Endodermal cell (in vitro differentiated cells): Measurements from ENCODE around the gene BRI3BP. TPM values are rescaled to one million over a fixed set of nuclear protein-coding genes. Genes with fewer than 3 reads are reported as not detected.

Experiments
- DNase-seq: peaks from one replicate; pipeline ENCODE4 v3.0.0-alpha.2; 2017
- H3K27ac ChIP-seq: 2 replicates; pipeline ENCODE4 v1.5.1; 2013; ENCODE audit warnings: mild to moderate bottlenecking, low read depth, low read length, moderate library complexity
- H3K27me3 ChIP-seq: 2 replicates; pipeline ENCODE4 v1.6.1; 2013; ENCODE audit warnings: mild to moderate bottlenecking, low read length, moderate library complexity; ENCODE audit not compliant: insufficient read depth, control insufficient read depth, poor library complexity, severe bottlenecking
- H3K36me3 ChIP-seq: 2 replicates; pipeline ENCODE4 v1.7.0; 2013; ENCODE audit warnings: mild to moderate bottlenecking, low read length, moderate library complexity; ENCODE audit not compliant: control insufficient read depth, insufficient read depth
- H3K4me1 ChIP-seq: one replicate; pipeline ENCODE4 v1.7.0; 2013; ENCODE audit warnings: low read length; ENCODE audit not compliant: control insufficient read depth, insufficient read depth
- H3K4me3 ChIP-seq: 2 replicates; pipeline ENCODE4 v1.5.1; 2013; ENCODE audit warnings: mild to moderate bottlenecking, low read length, moderate library complexity
- H3K9ac ChIP-seq: 2 replicates; pipeline ENCODE4 v1.6.1; 2013; ENCODE audit warnings: mild to moderate bottlenecking, low read length, moderate library complexity; ENCODE audit not compliant: poor library complexity, severe bottlenecking; ENCODE audit errors: extremely low read depth
- H3K9me3 ChIP-seq: 2 replicates; pipeline ENCODE4 v1.6.1; 2013; ENCODE audit warnings: mild to moderate bottlenecking, low read length, moderate library complexity; ENCODE audit not compliant: control insufficient read depth
- H3K27ac Mint-ChIP-seq: 2 replicates; pipeline ENCODE4 v1.8.0; 2020; ENCODE audit warnings: mixed read lengths
- H3K27me3 Mint-ChIP-seq: 2 replicates; pipeline ENCODE4 v1.8.0; 2021; ENCODE audit warnings: mild to moderate bottlenecking, mixed read lengths; ENCODE audit not compliant: insufficient read depth
- H3K36me3 Mint-ChIP-seq: 2 replicates; pipeline ENCODE4 v1.8.0; 2020; ENCODE audit warnings: low read depth, mixed read lengths
- H3K4me1 Mint-ChIP-seq: 2 replicates; pipeline ENCODE4 v1.8.0; 2020; ENCODE audit warnings: mixed read lengths
- H3K4me3 Mint-ChIP-seq: 2 replicates; pipeline ENCODE4 v1.8.0; 2020; ENCODE audit warnings: mild to moderate bottlenecking, moderate library complexity, mixed read lengths
- H3K9me3 Mint-ChIP-seq: 2 replicates; pipeline ENCODE4 v1.8.0; 2020; ENCODE audit warnings: mild to moderate bottlenecking, mixed read lengths
- WGBS, 2 experiments: methylation state at CpG; one replicate each; pipeline versions ENCODE4 v1.1.5 to v1.1.7; 2013; ENCODE audit warnings: missing lambda C conversion rate in 2 of 2, mixed read lengths in 1 of 2; ENCODE audit not compliant: insufficient coverage in 1 of 2, insufficient read length in 1 of 2; 5-methylcytosine and 5-hydroxymethylcytosine counted together
- total RNA-seq, 2 donors: library from RNA; stranded (reverse); fragmentation: NEBNext Ultra II Directional in 1 of 2; extraction: Animal tissue kit (Norgen Biotek cat#: 25700) in 1 of 2; gene quantifications; 2 replicates in 1 of 2; 3 replicates in 1 of 2; pipeline ENCODE4 v1.2.1, GENCODE V29; 2021
- TF ChIP-seq, protein P1 (sequence below): fragments of 200-600 bp; sonication (generic); conservative IDR thresholded peaks from 2 replicates; pipeline ENCODE4 v1.5.0; 2021; ENCODE audit warnings: antibody characterized with exemption, mild to moderate bottlenecking

The BRI3BP gene
- total RNA-seq, 2 donors from 2014 or later: 10.5 to 16.0 TPM

GRCh38 chr12:125032466-125033152, 39.2 kb downstream of the BRI3BP start:
- DNase-seq: peak; percentile 65
- Histone ChIP-seq H3K9ac (peak overlapping the region; percentile 36), H3K4me1 (peaks cover 3% of the 10 kb centered on the region), H3K27me3 (no peaks in the 10 kb centered on the region), H3K9me3 (peaks cover 7% of the 10 kb centered on the region), H3K36me3 (no peaks in the 10 kb centered on the region), H3K27ac (peak overlapping the region; percentile 41), H3K4me3 (no peak overlapping the region)
- Mint-ChIP-seq H3K27ac (peak overlapping the region; percentile 95), H3K36me3 (peaks cover 3% of the 10 kb centered on the region), H3K4me1 (peaks cover 30% of the 10 kb centered on the region), H3K27me3 (no peaks in the 10 kb centered on the region), H3K4me3 (no peak overlapping the region), H3K9me3 (peaks cover 16% of the 10 kb centered on the region)
- WGBS, 2 experiments: 90% methylated on average over 12 to 19 of the region's 19 CpGs
- TF ChIP-seq, protein P1, sequence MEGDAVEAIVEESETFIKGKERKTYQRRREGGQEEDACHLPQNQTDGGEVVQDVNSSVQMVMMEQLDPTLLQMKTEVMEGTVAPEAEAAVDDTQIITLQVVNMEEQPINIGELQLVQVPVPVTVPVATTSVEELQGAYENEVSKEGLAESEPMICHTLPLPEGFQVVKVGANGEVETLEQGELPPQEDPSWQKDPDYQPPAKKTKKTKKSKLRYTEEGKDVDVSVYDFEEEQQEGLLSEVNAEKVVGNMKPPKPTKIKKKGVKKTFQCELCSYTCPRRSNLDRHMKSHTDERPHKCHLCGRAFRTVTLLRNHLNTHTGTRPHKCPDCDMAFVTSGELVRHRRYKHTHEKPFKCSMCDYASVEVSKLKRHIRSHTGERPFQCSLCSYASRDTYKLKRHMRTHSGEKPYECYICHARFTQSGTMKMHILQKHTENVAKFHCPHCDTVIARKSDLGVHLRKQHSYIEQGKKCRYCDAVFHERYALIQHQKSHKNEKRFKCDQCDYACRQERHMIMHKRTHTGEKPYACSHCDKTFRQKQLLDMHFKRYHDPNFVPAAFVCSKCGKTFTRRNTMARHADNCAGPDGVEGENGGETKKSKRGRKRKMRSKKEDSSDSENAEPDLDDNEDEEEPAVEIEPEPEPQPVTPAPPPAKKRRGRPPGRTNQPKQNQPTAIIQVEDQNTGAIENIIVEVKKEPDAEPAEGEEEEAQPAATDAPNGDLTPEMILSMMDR: no peak

DNA sequence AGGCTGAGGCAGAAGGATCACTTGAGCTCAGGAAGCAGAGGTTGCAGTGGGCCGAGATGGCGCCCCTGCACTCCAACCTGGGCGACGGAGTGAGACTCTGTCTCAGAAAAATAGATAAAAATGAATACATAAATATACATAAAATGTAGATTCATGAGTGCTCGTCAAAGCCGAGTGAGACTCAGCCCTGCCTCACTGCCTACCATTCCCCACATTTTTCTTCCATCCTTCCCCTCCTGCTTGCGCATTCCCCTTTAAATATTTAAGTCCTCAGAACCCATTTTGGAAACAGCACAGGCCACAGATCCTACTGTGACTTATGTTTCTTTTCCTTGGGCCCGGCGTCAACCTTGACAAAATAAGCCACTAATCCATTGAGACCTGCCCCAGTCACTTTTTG, 39.8 kb downstream of the BRI3BP start:
- TF ChIP-seq, protein P1: no peak
- Histone ChIP-seq H3K27ac (no peak overlapping the region), H3K9me3 (peaks cover 7% of the 10 kb centered on the region), H3K36me3 (no peaks in the 10 kb centered on the region), H3K4me1 (peaks cover 3% of the 10 kb centered on the region), H3K4me3 (no peak overlapping the region), H3K9ac (no peak overlapping the region), H3K27me3 (no peaks in the 10 kb centered on the region)
- H3K9me3 Mint-ChIP-seq: peaks cover 16% of the 10 kb centered on the region
- H3K27me3 Mint-ChIP-seq: no peaks in the 10 kb centered on the region
- no peak for DNase-seq
- H3K4me3 Mint-ChIP-seq: no peak overlapping the region
- 89 to 93% methylated on average over 3 to 7 of the region's 9 CpGs for WGBS, 2 experiments
- peaks cover 3% of the 10 kb centered on the region for H3K36me3 Mint-ChIP-seq
- H3K27ac Mint-ChIP-seq: peak overlapping the region; percentile 13
- H3K4me1 Mint-ChIP-seq: peaks cover 30% of the 10 kb centered on the region

DNA sequence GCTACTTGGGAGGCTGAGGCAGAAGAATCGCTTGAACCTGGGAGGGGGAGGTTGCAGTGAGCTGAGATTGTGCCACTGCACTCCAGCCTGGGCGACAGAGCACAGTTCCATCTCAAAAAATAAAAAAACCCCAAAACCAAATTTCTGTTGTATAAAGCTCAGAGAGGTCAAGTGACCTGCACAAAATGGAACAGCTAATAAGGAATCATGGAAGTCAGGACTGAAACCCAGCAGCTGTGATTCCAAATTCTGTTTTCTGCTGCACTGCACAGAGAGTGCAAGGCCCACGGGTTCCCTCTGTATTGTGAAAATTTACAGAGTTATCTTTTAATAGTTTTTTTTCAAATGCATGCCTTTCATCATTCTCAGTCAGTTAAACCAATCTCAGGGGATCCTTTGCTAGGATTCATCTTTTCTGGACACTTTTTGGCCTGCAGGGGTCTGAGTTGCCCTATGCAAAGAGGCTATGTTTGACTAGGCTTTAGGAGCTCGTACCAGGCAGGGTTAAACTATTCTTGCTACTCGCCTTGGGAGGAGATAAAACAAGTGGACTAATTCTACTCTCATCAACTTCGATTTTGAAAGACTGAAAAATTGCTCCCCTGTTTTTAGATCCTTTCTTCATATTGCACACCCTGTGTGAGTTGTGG, 45.7 kb downstream of the BRI3BP start:
- peaks cover 3% of the 10 kb centered on the region for H3K36me3 Mint-ChIP-seq
- no peak overlapping the region for H3K4me3 Mint-ChIP-seq
- no peak overlapping the region for H3K4me3 ChIP-seq
- 79 to 83% methylated on average over 2 to 6 of the region's 6 CpGs for WGBS, 2 experiments
- no peak overlapping the region for H3K27ac Mint-ChIP-seq
- H3K9me3 ChIP-seq: peaks cover 7% of the 10 kb centered on the region
- DNase-seq: no peak
- H3K4me1 ChIP-seq: no peaks in the 10 kb centered on the region
- no peaks in the 10 kb centered on the region for H3K36me3 ChIP-seq
- H3K27me3 ChIP-seq: no peaks in the 10 kb centered on the region
- no peaks in the 10 kb centered on the region for H3K27me3 Mint-ChIP-seq
- no peaks in the 10 kb centered on the region for H3K4me1 Mint-ChIP-seq
- TF ChIP-seq, protein P1: peak; percentile 63
- H3K27ac ChIP-seq: no peak overlapping the region
- H3K9ac ChIP-seq: no peak overlapping the region
- peaks cover 11% of the 10 kb centered on the region for H3K9me3 Mint-ChIP-seq
